ENCODE data around the gene MADCAM1.
"Not testable (repeated sequence)": the region's sequence is repeated elsewhere in the genome, so short reads cannot be mapped to it uniquely, and the experiment has no call there.

- TF ChIP-seq POLR2A, POLR2AphosphoS5 (IDR thresholded peaks at IDR 0.05): not testable (repeated sequence)
These were observed 45.3 kb upstream of the MADCAM1 start for GRCh38 chr19:450912-451481.
